ENCODE measurements around the gene PIK3C2G. TPM values are rescaled to one million over a fixed set of nuclear protein-coding genes. Genes with fewer than 3 reads are reported as not detected.
A peak's percentile ranks its signal among the peaks of the same experiment; 100 is the strongest.
"Not testable (repeated sequence)": the region's sequence is repeated elsewhere in the genome, so short reads cannot be mapped to it uniquely, and the experiment has no call there.

PIK3C2G gene
- polyA plus RNA-seq, 2 of the 4 experiments (the other 2 are of a cell fraction) = 0.01 TPM; not detected in 1

DNA sequence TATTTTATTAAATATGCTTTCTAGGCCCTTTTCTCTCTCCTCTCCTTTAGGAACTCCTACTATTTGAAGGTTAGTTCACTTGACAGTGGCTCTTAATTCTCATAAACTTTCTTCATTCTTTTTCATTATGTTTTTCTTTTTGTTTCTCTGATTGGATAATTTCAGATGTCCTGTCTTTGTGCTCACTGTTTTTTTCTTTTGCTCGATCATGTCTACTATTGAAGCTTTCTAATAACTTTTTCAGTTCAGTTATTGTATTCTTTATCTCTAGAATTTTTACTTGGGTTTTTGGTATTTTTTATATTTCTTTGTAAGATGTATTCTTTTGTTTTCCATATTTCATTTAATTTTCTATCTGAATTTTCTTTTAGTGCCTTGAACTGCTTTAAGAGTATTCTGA lies 261.5 kb downstream of the PIK3C2G start:
- WGBS (ENCODE audit: missing lambda C conversion rate) = 0% methylated on average over 1 of the region's 1 CpG
- POLR2A ChIA-PET = no interaction called here
- CTCF ChIA-PET = no interaction called here
- H3K4me1 ChIP-seq = no peaks in the 10 kb centered on the region
- peaks cover 10% of the 10 kb centered on the region; the same call in 2 of the 3 replicates for H3K9me3 ChIP-seq
- H3K4me3 ChIP-seq = no peak overlapping the region
- DNase-seq (ENCODE audit: low read depth in 1 of 2, low spot score in 1 of 2) = no peak
- ATAC-seq = no peak
- H3K4me2 ChIP-seq = no peak overlapping the region
- FAIRE-seq = no peak
- TF ChIP-seq EHMT2 (IDR thresholded peaks at IDR 0.05; ENCODE audit: low read depth) (no peak), KDM1A (IDR thresholded peaks at IDR 0.05; ENCODE audit: low read depth) (no peak), CTCF (IDR thresholded peaks at IDR 0.05) (no peak), MAZ (IDR thresholded peaks at IDR 0.05; ENCODE audit: borderline replicate concordance, low read depth, low read length) (no peak), HEYL (CRISPR knock-in tag; IDR thresholded peaks at IDR 0.05) (no peak), JUNB (IDR thresholded peaks at IDR 0.05) (no peak), NR3C1 (IDR thresholded peaks at IDR 0.05) (no peak), FOXS1 (CRISPR knock-in tag; IDR thresholded peaks at IDR 0.05) (no peak), FOSL2 (IDR thresholded peaks at IDR 0.05) (no peak), FOSL2 (CRISPR knock-in tag; IDR thresholded peaks at IDR 0.05) (no peak), USF2 (IDR thresholded peaks at IDR 0.05) (no peak), CBX8 (IDR thresholded peaks at IDR 0.05) (no peak), SMC3 (IDR thresholded peaks at IDR 0.05) (no peak), RAD21 (conservative IDR thresholded peaks at IDR 0.05 in 1 of 2, IDR thresholded peaks at IDR 0.05 in 1 of 2) (no peak), BHLHE40 (IDR thresholded peaks at IDR 0.05; ENCODE audit: low read depth, low read length) (no peak), HDAC2 (IDR thresholded peaks at IDR 0.05) (no peak), MYC (IDR thresholded peaks at IDR 0.05; ENCODE audit: borderline replicate concordance, low read length) (no peak)
- TF ChIP-seq, protein P1, sequence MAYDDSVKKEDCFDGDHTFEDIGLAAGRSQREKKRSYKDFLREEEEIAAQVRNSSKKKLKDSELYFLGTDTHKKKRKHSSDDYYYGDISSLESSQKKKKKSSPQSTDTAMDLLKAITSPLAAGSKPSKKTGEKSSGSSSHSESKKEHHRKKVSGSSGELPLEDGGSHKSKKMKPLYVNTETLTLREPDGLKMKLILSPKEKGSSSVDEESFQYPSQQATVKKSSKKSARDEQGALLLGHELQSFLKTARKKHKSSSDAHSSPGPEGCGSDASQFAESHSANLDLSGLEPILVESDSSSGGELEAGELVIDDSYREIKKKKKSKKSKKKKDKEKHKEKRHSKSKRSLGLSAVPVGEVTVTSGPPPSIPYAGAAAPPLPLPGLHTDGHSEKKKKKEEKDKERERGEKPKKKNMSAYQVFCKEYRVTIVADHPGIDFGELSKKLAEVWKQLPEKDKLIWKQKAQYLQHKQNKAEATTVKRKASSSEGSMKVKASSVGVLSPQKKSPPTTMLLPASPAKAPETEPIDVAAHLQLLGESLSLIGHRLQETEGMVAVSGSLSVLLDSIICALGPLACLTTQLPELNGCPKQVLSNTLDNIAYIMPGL (CRISPR knock-in tag; IDR thresholded peaks at IDR 0.05; ENCODE audit: borderline replicate concordance) = no peak
- H3K27ac ChIP-seq = no peak overlapping the region

DNA sequence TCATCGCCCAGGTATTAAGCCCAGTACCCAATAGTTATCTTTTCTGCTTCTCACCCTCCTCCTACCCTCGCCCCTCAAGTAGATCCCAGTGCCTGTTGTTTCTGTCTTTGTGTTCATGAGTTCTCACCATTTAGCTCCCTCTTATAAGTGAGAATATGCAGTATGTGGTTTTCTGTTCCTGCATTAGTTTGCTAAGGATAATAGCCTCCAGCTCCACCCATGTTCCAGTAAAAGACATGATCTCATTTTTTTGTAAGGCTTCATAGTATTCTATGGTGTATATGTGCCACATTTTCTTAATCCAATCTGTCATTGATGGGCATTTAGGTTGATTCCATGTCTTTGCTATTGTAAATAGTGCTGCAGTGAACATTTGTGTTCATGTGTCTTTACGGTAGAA lies 281.2 kb downstream of the PIK3C2G start:
- ATAC-seq; H3K4me3 ChIP-seq; H3K4me2 ChIP-seq; DNase-seq (ENCODE audit: low read depth in 1 of 2, low spot score in 1 of 2); H3K4me1 ChIP-seq; FAIRE-seq; POLR2A ChIA-PET; H3K27ac ChIP-seq; CTCF ChIA-PET; H3K9me3 ChIP-seq: not testable (repeated sequence)
- 39% methylated on average over 3 of the region's 3 CpGs for WGBS (ENCODE audit: missing lambda C conversion rate)

- ATAC-seq = no peak
- DNase-seq (ENCODE audit: low read depth in 1 of 2, low spot score in 1 of 2) = peak in 1 of 2 experiments; percentile 7
- 87% methylated on average over 1 of the region's 1 CpG for WGBS (ENCODE audit: missing lambda C conversion rate)
- TF ChIP-seq FOSB (CRISPR knock-in tag; IDR thresholded peaks at IDR 0.05) = no peak
- no peak for TF ChIP-seq NR3C1 (IDR thresholded peaks at IDR 0.05)
- no peak for TF ChIP-seq MYC (IDR thresholded peaks at IDR 0.05; ENCODE audit: borderline replicate concordance, low read length)
- no peak for TF ChIP-seq CEBPB (IDR thresholded peaks at IDR 0.05)
- TF ChIP-seq, protein P2, sequence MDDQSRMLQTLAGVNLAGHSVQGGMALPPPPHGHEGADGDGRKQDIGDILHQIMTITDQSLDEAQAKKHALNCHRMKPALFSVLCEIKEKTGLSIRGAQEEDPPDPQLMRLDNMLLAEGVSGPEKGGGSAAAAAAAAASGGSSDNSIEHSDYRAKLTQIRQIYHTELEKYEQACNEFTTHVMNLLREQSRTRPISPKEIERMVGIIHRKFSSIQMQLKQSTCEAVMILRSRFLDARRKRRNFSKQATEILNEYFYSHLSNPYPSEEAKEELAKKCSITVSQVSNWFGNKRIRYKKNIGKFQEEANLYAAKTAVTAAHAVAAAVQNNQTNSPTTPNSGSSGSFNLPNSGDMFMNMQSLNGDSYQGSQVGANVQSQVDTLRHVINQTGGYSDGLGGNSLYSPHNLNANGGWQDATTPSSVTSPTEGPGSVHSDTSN (IDR thresholded peaks at IDR 0.05) = no peak
- TF ChIP-seq, protein P3, sequence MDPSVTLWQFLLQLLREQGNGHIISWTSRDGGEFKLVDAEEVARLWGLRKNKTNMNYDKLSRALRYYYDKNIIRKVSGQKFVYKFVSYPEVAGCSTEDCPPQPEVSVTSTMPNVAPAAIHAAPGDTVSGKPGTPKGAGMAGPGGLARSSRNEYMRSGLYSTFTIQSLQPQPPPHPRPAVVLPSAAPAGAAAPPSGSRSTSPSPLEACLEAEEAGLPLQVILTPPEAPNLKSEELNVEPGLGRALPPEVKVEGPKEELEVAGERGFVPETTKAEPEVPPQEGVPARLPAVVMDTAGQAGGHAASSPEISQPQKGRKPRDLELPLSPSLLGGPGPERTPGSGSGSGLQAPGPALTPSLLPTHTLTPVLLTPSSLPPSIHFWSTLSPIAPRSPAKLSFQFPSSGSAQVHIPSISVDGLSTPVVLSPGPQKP (IDR thresholded peaks at IDR 0.05; ENCODE audit: low read depth, low read length) = no peak
- TF ChIP-seq POLR2AphosphoS2 (conservative IDR thresholded peaks at IDR 0.05; ENCODE audit: low read length) = no peak
- TF ChIP-seq EHMT2 (IDR thresholded peaks at IDR 0.05; ENCODE audit: low read depth) = no peak
- no peak for TF ChIP-seq ZNF302 (CRISPR knock-in tag; IDR thresholded peaks at IDR 0.05)
- no peak for TF ChIP-seq ZSCAN20 (CRISPR knock-in tag; IDR thresholded peaks at IDR 0.05)
- no peak for TF ChIP-seq CHD4 (IDR thresholded peaks at IDR 0.05; ENCODE audit: borderline replicate concordance)
- no peak for TF ChIP-seq PHF8 (IDR thresholded peaks at IDR 0.05; ENCODE audit: borderline replicate concordance, low read depth)
- H3K4me1 ChIP-seq = no peaks in the 10 kb centered on the region
- H3K27ac ChIP-seq = no peak overlapping the region
- no peak for FAIRE-seq
- H3K4me3 ChIP-seq = no peak overlapping the region
- CTCF ChIA-PET = no interaction called here
- POLR2A ChIA-PET = no interaction called here
- H3K9me3 ChIP-seq = no peaks in the 10 kb centered on the region
- no peak overlapping the region for H3K4me2 ChIP-seq
These were observed 285.1 kb downstream of the PIK3C2G start for GRCh38 chr12:18546399-18546798.
